ENCODE measurements around the gene FPR3.
"Not testable (repeated sequence)": the region's sequence is repeated elsewhere in the genome, so short reads cannot be mapped to it uniquely, and the experiment has no call there.

Gene FPR3

DNA sequence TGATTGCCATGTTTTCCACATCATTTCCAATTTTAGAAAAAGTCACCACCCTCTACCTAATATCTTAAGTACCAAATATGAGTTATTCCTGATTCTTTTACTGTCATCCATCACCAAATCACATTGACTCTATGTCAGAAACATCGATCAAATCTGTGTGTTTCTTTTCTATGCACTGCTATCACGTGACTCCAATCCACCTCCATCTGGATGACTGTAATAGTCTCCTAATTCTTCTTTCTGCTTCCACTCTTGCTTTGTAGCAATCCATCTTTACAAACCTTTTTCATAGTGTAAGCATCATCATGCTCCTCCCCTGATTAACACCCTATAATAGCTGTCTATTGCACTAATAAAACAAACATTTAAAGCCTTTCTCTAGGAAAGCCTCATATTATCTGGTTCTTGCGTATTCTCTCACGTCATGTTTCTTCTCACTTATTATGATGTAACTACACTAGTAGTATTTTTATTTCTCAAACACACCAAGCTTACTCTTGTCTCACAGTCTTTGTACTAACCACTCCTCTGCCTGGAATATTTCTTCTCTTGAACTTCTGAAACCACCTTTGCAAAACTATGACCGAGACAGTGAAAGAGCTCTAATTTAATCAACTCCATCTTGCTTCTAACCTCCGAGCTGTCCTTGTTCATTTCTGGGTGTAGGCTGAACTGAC lies 10.7 kb upstream of the FPR3 start:
- no peak for DNase-seq

DNA sequence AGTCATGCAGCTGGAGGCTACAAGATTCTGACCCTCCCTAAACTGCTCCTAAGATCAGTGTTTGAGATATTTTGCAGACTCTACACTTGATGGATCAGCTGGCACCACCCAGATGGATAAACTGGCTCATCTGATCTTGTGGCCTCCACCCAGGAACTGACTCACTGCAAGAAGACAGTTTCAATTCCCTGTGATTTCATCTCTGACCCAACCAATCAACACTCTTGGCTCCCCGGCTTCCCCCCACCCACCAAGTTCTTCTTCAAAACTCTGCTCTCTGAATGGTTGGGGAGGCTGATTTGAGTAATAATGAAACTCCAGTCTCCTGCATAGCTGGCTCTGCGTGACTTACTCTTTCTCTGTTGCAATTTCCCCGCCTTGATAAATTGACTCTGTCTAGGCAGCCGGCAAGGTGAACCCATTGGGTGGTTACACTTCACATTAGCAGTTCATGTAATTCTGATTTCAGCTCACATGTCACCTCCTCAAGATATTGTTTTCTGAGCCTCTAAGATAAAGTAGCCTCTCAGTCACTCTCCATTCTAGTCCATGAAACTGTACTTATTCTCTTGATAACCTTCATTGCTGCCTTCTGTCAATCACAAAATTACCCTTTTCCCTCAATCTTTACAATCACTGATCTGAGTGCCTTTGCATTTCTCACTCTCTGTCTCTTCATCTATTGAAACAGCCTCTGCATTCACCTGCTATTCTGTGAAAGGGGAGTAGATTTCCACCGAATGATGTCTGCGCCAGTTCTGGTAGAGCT lies 9.9 kb upstream of the FPR3 start:
- DNase-seq: no peak

DNA sequence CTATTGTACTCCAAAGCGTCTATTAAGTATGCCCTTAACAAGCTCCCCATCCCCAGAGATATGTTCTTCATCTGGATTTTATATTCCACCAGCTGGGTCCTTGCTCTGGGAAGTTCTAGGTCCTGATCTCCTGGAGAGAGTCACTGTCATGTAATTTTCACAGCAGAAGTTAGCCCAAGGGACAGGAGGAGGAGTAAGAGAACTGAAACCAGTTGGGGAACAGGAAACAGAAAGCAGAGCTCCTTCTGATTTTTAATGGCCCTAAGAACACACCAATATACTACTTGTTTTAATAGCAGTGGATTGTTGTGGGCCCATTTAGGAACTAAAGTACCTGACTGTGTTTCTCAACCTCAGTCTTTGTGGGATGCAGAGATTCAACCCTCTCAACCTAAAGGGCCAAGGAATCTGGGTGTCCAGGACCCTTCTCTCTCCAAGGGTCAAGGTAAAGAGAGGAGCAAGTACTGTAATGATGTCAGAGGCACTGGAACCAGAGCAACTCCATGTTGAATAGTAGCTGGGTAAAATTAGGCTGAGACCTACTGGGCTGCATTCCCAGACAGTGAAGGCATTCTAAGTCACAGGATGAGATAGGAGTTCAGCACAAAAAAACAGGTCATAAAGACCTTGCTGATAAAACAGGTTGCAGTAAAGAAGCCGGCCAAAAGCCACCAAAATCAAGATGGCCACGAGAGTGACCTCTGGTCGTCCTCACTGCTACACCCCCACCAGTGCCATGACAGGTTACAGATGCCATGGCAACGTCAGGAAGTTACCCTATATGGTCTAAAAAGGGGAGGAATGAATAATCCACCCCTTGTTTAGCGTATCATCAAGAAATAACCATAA lies 8.1 kb upstream of the FPR3 start:
- no peak for DNase-seq

DNA sequence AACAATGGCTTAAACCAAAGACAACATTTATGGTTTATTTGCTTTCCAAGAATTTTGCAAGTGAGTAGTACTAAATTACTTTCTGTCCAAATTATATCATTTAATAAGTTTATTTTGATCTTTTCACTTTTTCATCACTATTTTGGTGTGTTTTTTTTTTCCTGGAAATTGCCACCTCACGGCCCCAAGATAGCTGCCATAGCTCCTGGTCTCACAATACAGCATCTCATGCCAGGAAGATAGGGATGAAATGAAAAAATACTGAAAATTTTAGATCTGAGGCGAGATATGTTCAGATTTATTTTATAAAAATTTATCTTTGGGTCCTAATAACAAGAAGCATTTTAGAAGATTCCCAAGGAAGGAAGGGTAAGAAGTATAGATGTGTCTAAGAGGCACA lies 6.9 kb upstream of the FPR3 start:
- no peak for DNase-seq

GRCh38 chr19:51789061-51789795 lies 5.7 kb upstream of the FPR3 start:
- DNase-seq: no peak

DNA sequence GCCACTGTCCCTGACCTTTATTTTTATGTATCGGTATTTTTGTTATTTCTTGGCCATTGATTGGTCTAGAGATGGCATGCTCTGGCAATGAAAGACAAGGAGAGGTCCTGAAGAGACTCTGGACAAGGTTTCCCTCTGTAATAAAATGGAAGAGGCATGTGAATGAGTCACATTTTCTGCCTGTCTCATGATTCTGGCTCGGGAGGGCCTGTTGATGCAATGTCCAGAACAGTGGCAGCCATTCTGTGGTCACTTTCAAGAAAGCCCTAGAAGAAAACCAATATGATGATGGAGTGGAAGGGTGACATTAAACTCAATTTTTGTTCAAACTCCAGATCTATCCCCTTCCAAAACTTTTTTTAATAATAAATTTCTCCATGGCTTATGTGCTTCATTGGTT lies 2.0 kb upstream of the FPR3 start:
- no peak for DNase-seq

GRCh38 chr19:51793994-51794393 lies 963 bp upstream of the FPR3 start:
- no peak for DNase-seq

GRCh38 chr19:51796195-51796679 lies 1.3 kb downstream of the FPR3 start:
- no peak for DNase-seq

- no peak for DNase-seq
Observed at GRCh38 chr19:51797480-51797879, 2.5 kb downstream of the FPR3 start.

DNA sequence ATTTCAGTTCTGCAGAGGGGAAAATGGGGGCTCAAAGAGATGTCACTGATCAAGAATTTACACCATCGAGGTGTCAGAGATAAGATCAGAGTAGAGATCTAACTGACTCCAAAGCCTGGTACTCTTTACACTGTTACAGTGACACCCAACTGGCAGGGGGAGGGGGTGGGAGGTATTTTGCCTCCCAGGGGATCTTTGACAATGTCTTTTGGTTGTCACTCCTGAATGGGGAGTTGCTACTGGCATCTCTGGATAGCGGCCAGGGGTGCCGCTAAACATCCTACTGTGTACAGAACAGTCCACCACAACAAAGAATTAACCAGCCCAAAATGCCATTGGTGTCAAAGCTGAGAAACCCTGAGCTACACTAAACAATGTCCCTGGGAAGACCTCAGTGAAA lies 3.1 kb downstream of the FPR3 start:
- DNase-seq: no peak

DNA sequence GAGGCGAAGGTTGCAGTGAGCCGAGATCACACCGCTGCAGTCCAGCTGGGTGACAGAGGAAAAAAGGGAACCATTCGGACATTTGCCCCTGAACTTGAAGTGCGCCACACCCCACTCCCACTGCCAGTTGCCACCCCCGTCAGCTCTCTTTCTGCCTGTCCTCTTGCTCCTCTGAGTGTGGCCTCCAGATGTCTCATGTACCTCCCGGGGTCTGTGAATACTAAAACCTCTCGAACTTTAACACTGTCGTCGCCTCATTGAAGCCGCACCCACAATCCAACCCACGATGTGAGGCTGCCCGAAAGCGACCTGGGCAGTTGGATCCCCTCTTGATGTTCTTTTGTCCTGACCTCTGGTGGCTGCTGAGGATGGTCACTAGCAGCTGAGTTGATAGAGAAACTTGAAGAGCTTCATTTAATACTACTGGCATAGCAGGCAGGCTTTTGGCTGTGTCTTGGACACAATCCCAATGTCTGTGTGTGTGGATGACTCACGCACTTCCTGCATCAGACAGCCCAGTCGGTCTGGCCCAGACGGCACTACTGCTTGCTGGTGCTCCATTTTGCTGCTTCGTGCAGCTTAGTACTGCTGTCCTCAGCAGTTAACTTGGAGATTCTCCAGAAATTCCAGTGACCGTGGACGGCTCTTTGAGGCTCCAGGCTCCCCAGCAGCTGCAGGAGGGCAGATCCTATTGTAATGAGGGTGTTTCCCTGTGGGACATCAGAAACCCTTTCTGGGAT lies 4.2 kb downstream of the FPR3 start:
- no peak for DNase-seq

DNA sequence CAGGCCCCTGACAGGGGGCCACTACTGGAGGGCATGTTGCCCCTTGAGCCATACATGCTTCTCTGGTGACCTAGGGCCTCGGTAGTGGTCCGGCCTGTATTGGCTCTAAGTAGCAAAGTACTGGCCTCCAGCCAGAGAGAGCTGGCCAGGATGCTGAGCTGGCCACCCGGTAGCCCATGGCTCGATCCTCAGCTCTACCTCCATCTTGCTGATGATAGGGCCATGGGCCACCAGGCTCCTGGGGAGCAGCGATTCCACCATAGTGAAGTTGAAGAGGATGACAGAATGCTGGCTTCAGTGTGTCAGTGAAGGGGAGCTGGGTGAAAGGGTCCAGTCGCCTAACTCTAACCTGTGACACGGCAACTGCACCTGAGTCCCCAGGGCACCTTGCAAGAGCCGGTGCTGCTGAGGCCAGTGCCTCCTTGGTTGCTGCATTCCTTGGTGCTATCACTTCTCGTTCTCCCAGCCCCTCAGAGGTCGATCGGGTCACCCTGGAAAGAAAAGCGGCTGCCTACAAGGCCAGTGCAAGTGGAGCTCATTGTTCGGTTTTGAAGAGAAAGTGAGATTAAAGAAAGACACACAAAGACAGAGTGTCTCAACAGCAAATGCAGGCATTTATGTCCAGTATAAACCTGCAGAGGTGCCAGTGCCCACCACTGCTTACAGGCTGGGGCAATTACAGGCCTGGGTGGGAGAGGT lies 5.0 kb downstream of the FPR3 start:
- DNase-seq: no peak

- no peak for DNase-seq
Observed at GRCh38 chr19:51800473-51801244, 5.7 kb downstream of the FPR3 start.

DNA sequence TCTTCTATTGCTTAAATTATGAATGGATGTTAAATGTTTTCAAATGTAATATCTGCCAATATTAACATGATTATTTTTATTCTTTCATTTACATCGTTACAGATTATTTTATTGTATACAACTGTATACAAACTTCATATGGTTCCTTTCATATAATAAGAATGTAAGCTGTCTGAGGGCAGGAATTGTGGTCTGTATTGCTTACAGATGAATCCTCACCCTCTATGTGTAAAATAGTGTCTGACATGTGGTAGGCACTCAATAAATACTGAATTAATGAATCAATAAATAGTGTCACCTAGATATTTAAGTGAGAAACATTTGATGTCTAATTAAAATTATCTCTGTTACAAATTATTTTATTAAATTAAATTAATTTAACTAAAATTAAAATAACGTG lies 7.8 kb downstream of the FPR3 start:
- DNase-seq: no peak

DNA sequence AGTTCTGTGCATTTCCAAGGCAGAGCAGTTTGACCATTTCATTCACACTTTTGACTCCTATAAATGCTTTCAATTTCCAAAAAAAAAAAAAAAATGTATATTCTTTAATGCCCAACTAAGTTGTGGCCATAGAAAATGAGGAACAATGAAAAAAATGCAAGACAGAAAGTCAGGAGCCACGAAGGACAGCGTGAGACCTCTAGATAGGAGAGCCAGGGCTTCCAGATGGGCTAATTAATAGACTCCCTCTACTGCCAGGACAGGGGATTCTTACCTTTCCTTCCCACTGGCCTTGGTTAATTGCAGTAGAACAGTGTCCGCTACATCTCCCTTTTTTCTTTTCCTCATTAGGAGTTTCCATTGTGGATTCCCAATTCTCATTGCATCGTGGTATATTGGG lies 8.6 kb downstream of the FPR3 start:
- no peak for DNase-seq

- DNase-seq: no peak
Observed at GRCh38 chr19:51803967-51804366, 9.0 kb downstream of the FPR3 start.

DNA sequence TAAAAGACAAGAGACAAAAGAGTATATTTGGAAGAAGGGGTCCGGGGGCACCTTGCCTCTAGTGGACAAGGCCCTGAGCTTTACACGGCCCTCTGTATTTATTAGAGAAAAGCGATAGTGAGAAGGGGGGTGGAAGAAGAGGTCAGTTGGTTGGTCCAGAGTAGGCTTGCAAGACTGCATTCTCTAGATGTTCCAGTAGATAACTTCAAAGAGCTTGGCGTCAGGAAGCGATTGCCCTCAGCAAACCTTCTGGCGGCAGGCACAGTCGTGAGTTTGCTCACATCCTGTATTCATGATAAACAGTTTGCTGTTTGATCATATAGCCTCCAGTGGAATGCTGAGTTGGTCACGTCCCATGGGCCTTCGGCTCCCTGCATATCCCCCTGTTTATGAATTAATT lies 9.8 kb downstream of the FPR3 start:
- DNase-seq: not testable (repeated sequence)

DNA sequence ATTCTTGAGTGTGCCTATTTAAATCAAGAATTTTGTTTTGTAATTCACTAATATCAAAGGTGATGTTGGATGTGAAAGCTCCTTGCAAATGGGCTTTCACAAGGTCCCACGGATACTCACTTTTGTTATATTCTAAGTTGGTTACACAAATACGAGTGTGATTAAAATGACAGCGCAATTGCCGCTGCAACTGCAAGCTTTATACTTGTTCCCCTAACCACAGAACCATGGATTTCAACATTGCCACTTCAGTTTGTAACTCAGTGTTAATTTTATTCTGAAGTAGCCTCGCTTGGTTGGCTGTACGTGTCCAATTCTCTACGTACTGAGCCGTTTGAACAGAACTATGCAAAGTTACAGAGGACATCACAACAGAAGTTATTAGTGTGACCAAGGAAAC lies 10.4 kb downstream of the FPR3 start:
- DNase-seq: not testable (repeated sequence)

DNA sequence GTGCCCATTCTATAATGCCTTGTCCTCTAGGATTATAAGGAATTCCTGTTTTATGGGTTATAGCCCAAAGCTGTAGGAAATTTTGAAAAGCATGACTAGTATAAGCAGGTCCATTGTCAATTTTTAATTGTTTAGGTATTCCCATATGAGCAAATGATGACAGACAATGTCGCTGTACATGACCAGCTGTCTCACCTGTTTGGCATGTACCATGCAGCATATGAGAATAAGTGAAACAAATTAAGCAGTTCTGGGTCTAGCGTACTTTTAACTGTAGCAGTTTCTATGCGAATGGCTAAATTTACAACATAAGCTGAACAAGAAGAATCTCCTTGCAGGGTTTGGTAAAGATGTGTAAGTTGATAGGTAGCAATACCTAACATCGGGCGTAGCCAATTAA lies 11.6 kb downstream of the FPR3 start:
- not testable (repeated sequence) for DNase-seq

DNA sequence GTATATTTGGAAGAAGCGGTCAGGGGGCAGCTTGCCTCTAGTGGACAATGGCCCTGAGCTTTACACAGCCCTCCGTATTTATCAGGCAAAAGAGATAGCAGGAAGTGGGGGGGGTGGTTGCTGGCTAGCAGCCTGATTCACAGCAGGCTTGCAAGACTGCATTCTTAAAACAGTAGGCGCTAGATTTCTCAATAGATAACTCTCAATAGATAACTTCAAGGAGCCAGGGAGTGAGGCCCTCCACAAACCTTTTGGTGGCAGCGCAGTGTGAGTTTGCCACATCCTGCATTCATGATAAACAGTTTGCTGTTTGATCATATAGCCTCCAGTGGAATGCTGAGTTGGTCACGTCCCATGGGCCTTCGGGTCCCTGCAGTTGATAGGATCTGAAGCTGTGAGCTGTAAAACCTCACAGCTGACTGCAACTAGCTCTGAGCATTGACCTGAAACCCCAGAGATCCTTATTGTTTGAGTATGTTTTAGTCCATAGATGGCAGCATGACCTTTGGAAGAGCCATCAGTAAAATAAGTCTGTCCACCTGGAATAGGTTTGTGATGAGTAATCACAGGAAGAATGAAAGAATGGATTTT lies 12.2 kb downstream of the FPR3 start:
- peak in 1 of 2 experiments; percentile 2 for DNase-seq

Data from NCI-H524 (cell line).